ENCODE measurements around the gene CTPS1. TPM values are rescaled to one million over a fixed set of nuclear protein-coding genes. Genes with fewer than 3 reads are reported as not detected.

CTPS1 gene
- total and polyA plus RNA-seq, 2 of the 13 experiments (the other 11 are each of a cell fraction or from before 2014, with no cell fraction given) = 9.6 to 42.8 TPM

DNA sequence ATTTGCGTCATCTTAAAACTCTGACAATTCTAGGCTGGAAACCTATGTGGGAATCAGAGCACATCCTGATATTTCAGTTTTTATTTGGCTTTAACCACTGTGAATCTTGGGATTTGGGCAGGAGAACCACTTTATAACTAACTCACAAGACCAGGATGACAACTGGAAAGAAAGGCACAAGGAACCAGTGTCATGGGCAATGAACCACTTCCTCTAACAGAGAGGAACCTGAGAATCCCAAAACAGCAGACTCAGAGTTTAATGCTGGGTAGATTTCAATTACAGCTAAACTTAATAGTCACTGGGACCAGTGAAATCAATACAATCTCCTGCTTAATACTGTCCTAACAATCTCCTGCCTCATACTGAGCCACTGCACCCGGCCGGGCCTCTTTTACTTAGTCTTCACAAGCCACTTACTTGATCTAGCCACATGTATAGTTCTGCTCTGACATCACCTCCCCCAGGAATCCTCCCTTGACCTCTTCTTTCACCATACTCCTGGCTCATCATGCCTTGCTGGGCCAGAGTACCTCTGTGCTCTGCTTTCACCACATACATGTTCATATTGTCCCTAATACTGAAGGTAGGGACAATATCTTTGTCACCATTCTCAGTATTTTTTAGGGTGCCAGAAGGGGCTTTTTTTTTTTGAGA is 62.2 kb downstream of the CTPS1 start:
- intact Hi-C loops (cut with micrococcal nuclease; ENCODE audit: unreplicated experiment) = no loop called here
- POLR2A ChIA-PET = no interaction called here
- peaks cover 13% of the 10 kb centered on the region for H3K4me1 ChIP-seq (ENCODE audit: insufficient read depth, low read length)
- TF ChIP-seq, protein P1, sequence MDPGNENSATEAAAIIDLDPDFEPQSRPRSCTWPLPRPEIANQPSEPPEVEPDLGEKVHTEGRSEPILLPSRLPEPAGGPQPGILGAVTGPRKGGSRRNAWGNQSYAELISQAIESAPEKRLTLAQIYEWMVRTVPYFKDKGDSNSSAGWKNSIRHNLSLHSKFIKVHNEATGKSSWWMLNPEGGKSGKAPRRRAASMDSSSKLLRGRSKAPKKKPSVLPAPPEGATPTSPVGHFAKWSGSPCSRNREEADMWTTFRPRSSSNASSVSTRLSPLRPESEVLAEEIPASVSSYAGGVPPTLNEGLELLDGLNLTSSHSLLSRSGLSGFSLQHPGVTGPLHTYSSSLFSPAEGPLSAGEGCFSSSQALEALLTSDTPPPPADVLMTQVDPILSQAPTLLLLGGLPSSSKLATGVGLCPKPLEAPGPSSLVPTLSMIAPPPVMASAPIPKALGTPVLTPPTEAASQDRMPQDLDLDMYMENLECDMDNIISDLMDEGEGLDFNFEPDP (CRISPR knock-in tag; conservative IDR thresholded peaks at IDR 0.05) = no peak
- TF ChIP-seq, protein P2, sequence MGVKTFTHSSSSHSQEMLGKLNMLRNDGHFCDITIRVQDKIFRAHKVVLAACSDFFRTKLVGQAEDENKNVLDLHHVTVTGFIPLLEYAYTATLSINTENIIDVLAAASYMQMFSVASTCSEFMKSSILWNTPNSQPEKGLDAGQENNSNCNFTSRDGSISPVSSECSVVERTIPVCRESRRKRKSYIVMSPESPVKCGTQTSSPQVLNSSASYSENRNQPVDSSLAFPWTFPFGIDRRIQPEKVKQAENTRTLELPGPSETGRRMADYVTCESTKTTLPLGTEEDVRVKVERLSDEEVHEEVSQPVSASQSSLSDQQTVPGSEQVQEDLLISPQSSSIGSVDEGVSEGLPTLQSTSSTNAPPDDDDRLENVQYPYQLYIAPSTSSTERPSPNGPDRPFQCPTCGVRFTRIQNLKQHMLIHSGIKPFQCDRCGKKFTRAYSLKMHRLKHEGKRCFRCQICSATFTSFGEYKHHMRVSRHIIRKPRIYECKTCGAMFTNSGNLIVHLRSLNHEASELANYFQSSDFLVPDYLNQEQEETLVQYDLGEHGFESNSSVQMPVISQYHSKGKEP (CRISPR knock-in tag; IDR thresholded peaks at IDR 0.05) = no peak
- no peak for TF ChIP-seq FOXC1 (CRISPR knock-in tag; IDR thresholded peaks at IDR 0.05; ENCODE audit: borderline replicate concordance)
- TF ChIP-seq, protein P3, sequence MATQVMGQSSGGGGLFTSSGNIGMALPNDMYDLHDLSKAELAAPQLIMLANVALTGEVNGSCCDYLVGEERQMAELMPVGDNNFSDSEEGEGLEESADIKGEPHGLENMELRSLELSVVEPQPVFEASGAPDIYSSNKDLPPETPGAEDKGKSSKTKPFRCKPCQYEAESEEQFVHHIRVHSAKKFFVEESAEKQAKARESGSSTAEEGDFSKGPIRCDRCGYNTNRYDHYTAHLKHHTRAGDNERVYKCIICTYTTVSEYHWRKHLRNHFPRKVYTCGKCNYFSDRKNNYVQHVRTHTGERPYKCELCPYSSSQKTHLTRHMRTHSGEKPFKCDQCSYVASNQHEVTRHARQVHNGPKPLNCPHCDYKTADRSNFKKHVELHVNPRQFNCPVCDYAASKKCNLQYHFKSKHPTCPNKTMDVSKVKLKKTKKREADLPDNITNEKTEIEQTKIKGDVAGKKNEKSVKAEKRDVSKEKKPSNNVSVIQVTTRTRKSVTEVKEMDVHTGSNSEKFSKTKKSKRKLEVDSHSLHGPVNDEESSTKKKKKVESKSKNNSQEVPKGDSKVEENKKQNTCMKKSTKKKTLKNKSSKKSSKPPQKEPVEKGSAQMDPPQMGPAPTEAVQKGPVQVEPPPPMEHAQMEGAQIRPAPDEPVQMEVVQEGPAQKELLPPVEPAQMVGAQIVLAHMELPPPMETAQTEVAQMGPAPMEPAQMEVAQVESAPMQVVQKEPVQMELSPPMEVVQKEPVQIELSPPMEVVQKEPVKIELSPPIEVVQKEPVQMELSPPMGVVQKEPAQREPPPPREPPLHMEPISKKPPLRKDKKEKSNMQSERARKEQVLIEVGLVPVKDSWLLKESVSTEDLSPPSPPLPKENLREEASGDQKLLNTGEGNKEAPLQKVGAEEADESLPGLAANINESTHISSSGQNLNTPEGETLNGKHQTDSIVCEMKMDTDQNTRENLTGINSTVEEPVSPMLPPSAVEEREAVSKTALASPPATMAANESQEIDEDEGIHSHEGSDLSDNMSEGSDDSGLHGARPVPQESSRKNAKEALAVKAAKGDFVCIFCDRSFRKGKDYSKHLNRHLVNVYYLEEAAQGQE (IDR thresholded peaks at IDR 0.05; ENCODE audit: borderline replicate concordance in 1 of 2, low read depth in 1 of 2, low read length in 2 of 2) = no peak
- TF ChIP-seq, protein P4, sequence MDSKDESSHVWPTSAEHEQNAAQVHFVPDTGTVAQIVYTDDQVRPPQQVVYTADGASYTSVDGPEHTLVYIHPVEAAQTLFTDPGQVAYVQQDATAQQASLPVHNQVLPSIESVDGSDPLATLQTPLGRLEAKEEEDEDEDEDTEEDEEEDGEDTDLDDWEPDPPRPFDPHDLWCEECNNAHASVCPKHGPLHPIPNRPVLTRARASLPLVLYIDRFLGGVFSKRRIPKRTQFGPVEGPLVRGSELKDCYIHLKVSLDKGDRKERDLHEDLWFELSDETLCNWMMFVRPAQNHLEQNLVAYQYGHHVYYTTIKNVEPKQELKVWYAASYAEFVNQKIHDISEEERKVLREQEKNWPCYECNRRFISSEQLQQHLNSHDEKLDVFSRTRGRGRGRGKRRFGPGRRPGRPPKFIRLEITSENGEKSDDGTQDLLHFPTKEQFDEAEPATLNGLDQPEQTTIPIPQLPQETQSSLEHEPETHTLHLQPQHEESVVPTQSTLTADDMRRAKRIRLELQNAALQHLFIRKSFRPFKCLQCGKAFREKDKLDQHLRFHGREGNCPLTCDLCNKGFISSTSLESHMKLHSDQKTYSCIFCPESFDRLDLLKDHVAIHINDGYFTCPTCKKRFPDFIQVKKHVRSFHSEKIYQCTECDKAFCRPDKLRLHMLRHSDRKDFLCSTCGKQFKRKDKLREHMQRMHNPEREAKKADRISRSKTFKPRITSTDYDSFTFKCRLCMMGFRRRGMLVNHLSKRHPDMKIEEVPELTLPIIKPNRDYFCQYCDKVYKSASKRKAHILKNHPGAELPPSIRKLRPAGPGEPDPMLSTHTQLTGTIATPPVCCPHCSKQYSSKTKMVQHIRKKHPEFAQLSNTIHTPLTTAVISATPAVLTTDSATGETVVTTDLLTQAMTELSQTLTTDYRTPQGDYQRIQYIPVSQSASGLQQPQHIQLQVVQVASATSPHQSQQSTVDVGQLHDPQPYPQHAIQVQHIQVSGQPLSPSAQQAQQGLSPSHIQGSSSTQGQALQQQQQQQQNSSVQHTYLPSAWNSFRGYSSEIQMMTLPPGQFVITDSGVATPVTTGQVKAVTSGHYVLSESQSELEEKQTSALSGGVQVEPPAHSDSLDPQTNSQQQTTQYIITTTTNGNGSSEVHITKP (CRISPR knock-in tag; IDR thresholded peaks at IDR 0.05; ENCODE audit: low read depth) = no peak
- no peak for TF ChIP-seq THYN1 (CRISPR knock-in tag; IDR thresholded peaks at IDR 0.05; ENCODE audit: borderline replicate concordance, low read depth)
- TF ChIP-seq ZNF205 (CRISPR knock-in tag; IDR thresholded peaks at IDR 0.05) = no peak
- TF ChIP-seq SETDB1 (CRISPR knock-in tag; IDR thresholded peaks at IDR 0.05; ENCODE audit: borderline replicate concordance) = no peak
- TF ChIP-seq, protein P5, sequence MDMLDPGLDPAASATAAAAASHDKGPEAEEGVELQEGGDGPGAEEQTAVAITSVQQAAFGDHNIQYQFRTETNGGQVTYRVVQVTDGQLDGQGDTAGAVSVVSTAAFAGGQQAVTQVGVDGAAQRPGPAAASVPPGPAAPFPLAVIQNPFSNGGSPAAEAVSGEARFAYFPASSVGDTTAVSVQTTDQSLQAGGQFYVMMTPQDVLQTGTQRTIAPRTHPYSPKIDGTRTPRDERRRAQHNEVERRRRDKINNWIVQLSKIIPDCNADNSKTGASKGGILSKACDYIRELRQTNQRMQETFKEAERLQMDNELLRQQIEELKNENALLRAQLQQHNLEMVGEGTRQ (IDR thresholded peaks at IDR 0.05; ENCODE audit: low read depth, low read length) = no peak
- TF ChIP-seq, protein P5 (CRISPR knock-in tag; IDR thresholded peaks at IDR 0.05; ENCODE audit: borderline replicate concordance) = no peak

More for the DNA sequence above, 62.2 kb downstream of the CTPS1 start:
- no TSS peak for BruUV-seq (replicated peaks)
- no peak overlapping the region for H3K4me3 ChIP-seq (replicated peaks in 1 of 3; ENCODE audit: insufficient read depth in 1 of 3, low read depth in 2 of 3, low read length in 3 of 3)
- H3K79me2 ChIP-seq (ENCODE audit: insufficient read depth, low read length) = no peaks in the 10 kb centered on the region
- no peak for ATAC-seq
- CTCF ChIA-PET (ENCODE audit: low intra/inter-chr PET ratio, low total read pairs) = no interaction called here
- FAIRE-seq = no peak
- H3K27ac ChIP-seq (ENCODE audit: extremely low read length, insufficient read depth, low read length) = no peak overlapping the region
- H4K20me1 ChIP-seq (ENCODE audit: insufficient read depth, low read length) = no peaks in the 10 kb centered on the region
- in situ Hi-C loops (cut with HindIII; ENCODE audit: extremely low pct_ligation_motif_present, low pct_unique_long_range_greater_than_20kb) = no loop called here
- H3K36me3 ChIP-seq (replicated peaks in 1 of 2; ENCODE audit: control insufficient read depth in 1 of 2, insufficient read depth in 2 of 2, low read length in 2 of 2) = peaks cover 24 to 50% of the 10 kb centered on the region in 2 experiments
- no peaks in the 10 kb centered on the region for H3K9me3 ChIP-seq (ENCODE audit: low read length)
- no peak for DNase-seq (ENCODE audit: low spot score)
- no peak overlapping the region for H2AFZ ChIP-seq (ENCODE audit: low read length)
- no peaks in the 10 kb centered on the region for H3K27me3 ChIP-seq (ENCODE audit: control insufficient read depth in 1 of 2, insufficient read depth in 2 of 2, low read length in 2 of 2)
- 95% methylated on average over 3 of the region's 3 CpGs for WGBS (ENCODE audit: low lambda C conversion rate)
- H3K9ac ChIP-seq (ENCODE audit: insufficient read depth, low read depth, low read length) = no peak overlapping the region
- H3K4me2 ChIP-seq (ENCODE audit: low read depth, low read length) = no peak overlapping the region
